Measurements from ENCODE around the gene CHST11.

Gene CHST11

GRCh38 chr12:104686196-104686595 is 229.4 kb downstream of the CHST11 start:
- peak; percentile 8 for DNase-seq

- DNase-seq = no peak
Observed at GRCh38 chr12:104687823-104688573, 231.2 kb downstream of the CHST11 start.

DNA sequence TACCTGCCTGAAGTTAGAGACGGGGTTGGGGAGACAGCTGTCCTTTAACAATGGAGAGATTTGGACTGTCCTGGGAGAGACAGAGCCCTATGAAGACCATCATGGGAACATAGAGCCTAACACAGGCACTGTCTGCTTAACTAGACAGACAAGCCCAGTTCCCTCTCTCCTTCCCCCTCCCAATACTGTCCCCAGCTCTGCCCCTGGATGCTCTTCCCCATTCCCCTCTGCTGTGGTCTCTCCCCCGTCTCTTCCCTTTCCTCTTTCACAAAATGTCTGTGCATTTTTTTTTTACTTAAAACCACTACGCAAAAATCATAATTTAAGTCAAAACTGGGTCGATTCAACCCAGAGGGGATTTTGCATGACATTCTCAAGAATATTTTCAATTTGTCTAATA is 232.9 kb downstream of the CHST11 start:
- no peak for DNase-seq

- no peak for DNase-seq
Observed at GRCh38 chr12:104691721-104692556, 235.2 kb downstream of the CHST11 start.

GRCh38 chr12:104692557-104693218 is 235.9 kb downstream of the CHST11 start:
- DNase-seq = no peak

- no peak for DNase-seq
Observed at GRCh38 chr12:104693493-104693892, 236.7 kb downstream of the CHST11 start.

DNA sequence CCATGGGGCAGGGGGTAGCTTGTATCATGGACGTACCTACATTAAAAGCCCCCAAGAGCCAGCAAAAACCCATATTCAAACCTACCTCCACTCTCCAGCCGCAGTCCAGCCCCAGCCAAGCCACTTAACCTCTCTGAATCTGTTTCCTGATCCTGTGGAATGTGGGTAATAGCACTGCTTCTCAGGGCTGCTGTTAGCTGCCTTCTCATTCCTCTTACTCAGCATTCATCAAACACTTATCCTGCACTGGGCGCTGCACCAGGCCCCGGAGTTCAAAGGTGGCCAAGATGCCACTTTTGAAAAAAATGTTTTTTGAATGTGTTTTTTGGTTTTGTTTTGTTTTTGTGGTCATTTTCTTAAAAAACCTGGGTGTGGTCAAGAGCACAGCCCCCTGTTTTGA is 237.4 kb downstream of the CHST11 start:
- DNase-seq = no peak

GRCh38 chr12:104694711-104695110 is 238.0 kb downstream of the CHST11 start:
- no peak for DNase-seq

DNA sequence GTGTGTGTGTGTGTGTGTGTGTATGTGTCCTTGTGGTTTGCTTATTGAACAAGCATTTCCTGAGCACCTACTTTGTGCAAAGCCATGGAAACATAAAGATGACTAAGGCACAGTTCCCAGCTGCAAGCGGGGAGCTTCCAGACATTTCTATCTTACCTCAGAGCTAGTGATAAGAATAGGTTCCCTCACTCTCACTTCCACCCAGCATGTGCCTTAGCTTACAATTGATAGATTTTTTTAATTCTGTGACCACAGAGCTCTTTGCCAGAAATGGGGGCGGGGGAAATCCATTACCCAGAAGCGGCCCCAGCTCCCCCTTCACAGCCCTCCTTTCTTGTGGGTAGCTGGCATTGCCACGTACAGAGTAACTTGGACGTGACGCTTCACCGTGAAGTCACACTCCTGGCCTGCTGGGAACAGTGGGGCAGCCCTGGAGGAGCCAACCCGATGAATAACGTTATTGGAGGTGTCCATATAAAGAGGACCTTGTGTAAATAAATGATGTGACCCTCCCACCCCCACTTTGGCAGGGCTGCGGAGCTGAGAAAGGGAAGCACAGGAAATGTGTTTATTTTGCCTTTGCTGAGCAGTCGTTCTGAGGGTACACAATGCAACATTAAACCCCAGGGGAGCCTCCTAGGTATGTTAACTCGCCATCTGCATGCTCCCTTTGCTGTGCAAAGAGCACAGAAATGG is 238.9 kb downstream of the CHST11 start:
- DNase-seq = no peak

- no peak for DNase-seq
Observed at GRCh38 chr12:104697186-104697585, 240.4 kb downstream of the CHST11 start.

DNA sequence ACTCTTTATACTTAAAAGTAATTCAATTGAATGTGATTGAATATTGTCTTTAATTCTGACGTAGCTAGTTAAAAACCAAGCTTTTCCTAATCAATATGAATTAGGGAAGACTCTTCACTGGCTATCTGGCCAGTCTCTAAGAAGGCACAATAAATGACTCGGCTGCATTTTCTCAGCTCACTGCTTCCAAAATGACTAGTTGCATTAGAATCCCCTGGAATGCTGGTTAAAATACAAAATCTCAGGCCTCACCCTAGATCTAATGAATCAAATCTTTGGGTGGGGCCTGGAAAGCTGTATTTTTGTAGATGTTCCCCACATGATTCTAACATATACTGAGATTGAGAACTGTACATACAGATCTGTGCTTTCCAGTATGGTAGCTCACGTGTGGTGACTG is 242.1 kb downstream of the CHST11 start:
- DNase-seq = no peak

DNA sequence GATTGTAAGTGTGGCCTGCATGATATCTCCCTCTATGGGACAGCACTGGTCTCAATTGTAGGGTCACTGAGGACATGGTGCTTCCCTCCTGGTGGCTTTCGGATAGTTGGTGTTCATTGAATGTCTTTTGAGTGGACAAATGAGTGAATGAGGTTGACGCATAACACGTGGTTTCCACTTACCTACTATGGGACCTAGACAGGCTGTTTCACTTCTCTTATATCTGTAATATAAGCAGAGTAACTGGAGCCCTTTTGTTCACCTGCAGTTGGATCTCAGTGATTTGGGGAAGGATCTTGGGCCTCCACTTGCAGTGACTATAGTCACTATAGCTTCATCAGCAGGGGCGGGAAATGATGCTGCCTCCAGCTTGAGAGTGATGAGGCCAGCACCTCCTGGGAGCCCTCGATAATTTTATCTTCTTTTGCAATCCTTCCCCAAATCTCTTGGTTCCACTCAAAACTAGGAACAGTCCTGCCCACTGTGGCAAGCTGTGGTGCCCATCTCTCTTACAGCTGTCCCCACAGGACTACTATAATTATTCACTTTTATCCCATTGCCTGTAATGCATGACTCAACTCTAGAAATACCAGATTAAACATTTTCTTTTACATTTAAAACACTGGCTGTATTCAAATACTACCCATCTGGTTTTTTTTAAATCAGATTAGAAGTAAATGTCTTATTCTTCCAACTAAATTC is 242.9 kb downstream of the CHST11 start:
- DNase-seq = no peak

GRCh38 chr12:104700324-104700723 is 243.6 kb downstream of the CHST11 start:
- DNase-seq = no peak

GRCh38 chr12:104701301-104701700 is 244.6 kb downstream of the CHST11 start:
- no peak for DNase-seq

DNA sequence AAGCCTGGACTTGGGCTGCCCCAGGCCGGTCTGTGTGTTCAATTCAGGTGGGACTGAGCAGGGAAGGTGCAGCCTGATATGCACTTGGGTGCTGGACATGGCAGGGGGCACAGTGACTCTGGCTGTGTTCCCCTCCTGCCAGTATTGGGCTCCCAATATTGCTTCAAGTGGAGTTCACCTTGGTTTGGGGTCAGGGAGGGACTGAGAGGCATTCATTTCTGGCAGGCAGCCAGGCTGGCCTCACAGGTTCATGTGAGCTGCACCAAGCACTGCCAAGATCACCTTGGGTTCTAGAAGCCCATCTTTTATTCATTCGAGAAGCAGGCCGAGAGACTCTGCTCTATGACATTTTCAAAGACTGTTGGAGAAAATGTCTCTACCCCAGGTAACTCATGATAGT is 245.0 kb downstream of the CHST11 start:
- DNase-seq = no peak

DNA sequence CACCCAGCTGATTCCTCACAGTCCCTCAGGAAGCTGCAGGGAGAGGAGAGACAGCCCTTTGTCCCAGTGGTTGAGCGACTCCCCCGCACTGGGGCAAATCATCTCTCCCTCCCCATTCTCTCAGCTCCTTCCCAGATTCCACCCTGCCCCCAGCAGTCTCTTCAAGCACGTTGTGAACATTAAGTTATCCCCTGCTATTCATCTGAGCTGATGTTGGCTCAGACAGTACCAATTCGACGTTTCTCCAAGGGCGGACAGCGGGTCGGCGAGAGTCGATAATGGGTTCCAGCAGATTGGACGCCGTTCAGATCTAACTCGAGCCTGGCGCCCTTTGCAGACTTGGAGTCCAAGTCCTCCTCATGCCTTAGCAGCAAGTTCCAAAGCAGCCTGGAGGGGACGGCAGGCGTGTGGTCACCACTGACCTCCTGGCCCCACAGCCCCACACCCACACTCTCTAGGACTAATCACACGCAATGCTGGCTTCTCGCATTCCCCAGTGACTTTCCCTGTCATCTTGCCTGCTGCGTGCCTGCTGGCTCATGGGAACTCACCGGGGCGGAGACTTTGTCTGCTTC is 245.9 kb downstream of the CHST11 start:
- DNase-seq = no peak

GRCh38 chr12:104703372-104703771 is 246.6 kb downstream of the CHST11 start:
- DNase-seq = no peak

GRCh38 chr12:104704224-104704779 is 247.6 kb downstream of the CHST11 start:
- no peak for DNase-seq

DNA sequence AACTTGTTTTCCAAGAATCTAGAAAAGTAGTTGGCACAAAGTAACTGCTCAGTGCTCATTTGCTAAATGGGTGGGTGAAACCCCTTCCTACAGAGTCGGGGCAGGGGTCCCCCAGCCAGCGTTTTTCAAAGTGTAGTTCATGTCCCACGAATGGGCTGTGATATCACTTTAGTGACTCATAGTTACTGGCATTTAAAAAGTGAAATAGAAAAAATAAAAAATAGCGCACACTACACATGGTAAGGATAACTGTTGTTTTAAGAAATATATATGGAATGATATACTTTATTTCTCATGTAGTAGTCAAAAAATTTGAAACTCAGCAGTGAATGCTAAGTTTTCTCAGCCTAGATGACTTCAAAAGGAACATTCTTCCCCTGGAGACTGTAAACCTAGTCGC is 250.4 kb downstream of the CHST11 start:
- no peak for DNase-seq

GRCh38 chr12:104707794-104708558 is 251.2 kb downstream of the CHST11 start:
- no peak for DNase-seq

- DNase-seq = no peak
Observed at GRCh38 chr12:104708891-104709290, 252.1 kb downstream of the CHST11 start.

Measured in DMS 273 treated with DMSO at 0.1 percent for 48 hours (cell line).